LNCaP clone FGC (cell line): ENCODE measurements around the gene PROM1.

ENCODE experiments used
- DNase-seq: peaks from one replicate; pipeline ENCODE4 v3.0.0-alpha.2; 2011; ENCODE audit warnings: low read depth
- H3K4me3 ChIP-seq: 2 replicates; pipeline ENCODE4 v1.5.1; 2011; ENCODE audit warnings: mild to moderate bottlenecking, low read depth, low read length, control low read depth
- CTCF ChIP-seq: IDR thresholded peaks from 2 replicates; pipeline ENCODE4 v1.5.1; 2012; ENCODE audit warnings: mild to moderate bottlenecking; ENCODE audit not compliant: control insufficient read depth, insufficient read depth; ENCODE audit errors: extremely low read depth

The PROM1 gene

GRCh38 chr4:16016536-16016935, 67.3 kb downstream of the PROM1 start:
- H3K4me3 ChIP-seq: no peak overlapping the region
- TF ChIP-seq CTCF: no peak
- no peak for DNase-seq

- H3K4me3 ChIP-seq: no peak overlapping the region
- no peak for DNase-seq
- no peak for TF ChIP-seq CTCF
These were observed 72.7 kb downstream of the PROM1 start for GRCh38 chr4:16011173-16011572.

- TF ChIP-seq CTCF: no peak
- H3K4me3 ChIP-seq: no peak overlapping the region
- DNase-seq: no peak
These were observed 74.7 kb downstream of the PROM1 start for GRCh38 chr4:16009153-16009552.

GRCh38 chr4:16007471-16008095, 76.2 kb downstream of the PROM1 start:
- no peak for TF ChIP-seq CTCF
- no peak overlapping the region for H3K4me3 ChIP-seq
- no peak for DNase-seq

GRCh38 chr4:16006771-16007446, 76.9 kb downstream of the PROM1 start:
- no peak overlapping the region for H3K4me3 ChIP-seq
- TF ChIP-seq CTCF: no peak
- DNase-seq: no peak

- no peak for DNase-seq
- no peak for TF ChIP-seq CTCF
- H3K4me3 ChIP-seq: no peak overlapping the region
These were observed 78.1 kb downstream of the PROM1 start for GRCh38 chr4:16005676-16006075.

GRCh38 chr4:16001484-16001858, 82.4 kb downstream of the PROM1 start:
- peak; percentile 41 for DNase-seq
- TF ChIP-seq CTCF: peak; percentile 94
- no peak overlapping the region for H3K4me3 ChIP-seq
